ENCODE data around the gene BANK1. TPM values are rescaled to one million over a fixed set of nuclear protein-coding genes. Genes with fewer than 3 reads are reported as not detected.

BANK1 gene
- total and polyA plus RNA-seq, 2 donors from 2014 or later = 1.8 to 7.4 TPM

- H3K4me1 ChIP-seq (ENCODE audit: control insufficient read depth in 2 of 3, insufficient read depth in 2 of 3, low read depth in 1 of 3, low read length in 3 of 3) = no peaks in the 10 kb centered on the region
- DNase-seq (no peak), FAIRE-seq (no peak)
- no peak overlapping the region for H3K4me3 ChIP-seq (ENCODE audit: low read length in 3 of 3)
- no peak for TF ChIP-seq CTCF (IDR thresholded peaks at IDR 0.05; ENCODE audit: borderline replicate concordance, extremely low read depth, insufficient read depth)
- no peak overlapping the region for H3K9ac ChIP-seq (ENCODE audit: low read length in 3 of 3)
- intact Hi-C loops (cut with DNase I) = no loop called here
- H3K9me3 ChIP-seq (ENCODE audit: control insufficient read depth in 2 of 3, insufficient read depth in 1 of 3, low read length in 3 of 3) = no peaks in the 10 kb centered on the region
- no peak overlapping the region for H3K27ac ChIP-seq (ENCODE audit: low read depth in 2 of 2, low read length in 2 of 2)
- no peaks in the 10 kb centered on the region for H3K36me3 ChIP-seq (ENCODE audit: control insufficient read depth in 2 of 3, insufficient read depth in 3 of 3, low read length in 3 of 3)
- H3K27me3 ChIP-seq (ENCODE audit: control insufficient read depth, insufficient read depth, low read length) = no peaks in the 10 kb centered on the region
Observed at GRCh38 chr4:102042871-102043802, 252.6 kb downstream of the BANK1 start.

- DNase-seq (no peak), FAIRE-seq (no peak)
- H3K4me1 ChIP-seq (ENCODE audit: control insufficient read depth in 2 of 3, insufficient read depth in 2 of 3, low read depth in 1 of 3, low read length in 3 of 3) = no peaks in the 10 kb centered on the region
- H3K9me3 ChIP-seq (ENCODE audit: control insufficient read depth in 2 of 3, insufficient read depth in 1 of 3, low read length in 3 of 3) = no peaks in the 10 kb centered on the region
- no peak overlapping the region for H3K9ac ChIP-seq (ENCODE audit: low read length in 3 of 3)
- no peak for TF ChIP-seq CTCF (IDR thresholded peaks at IDR 0.05; ENCODE audit: borderline replicate concordance, extremely low read depth, insufficient read depth)
- H3K4me3 ChIP-seq (ENCODE audit: low read length in 3 of 3) = no peak overlapping the region
- no peaks in the 10 kb centered on the region for H3K27me3 ChIP-seq (ENCODE audit: control insufficient read depth, insufficient read depth, low read length)
- intact Hi-C loops (cut with DNase I) = no loop called here
- H3K27ac ChIP-seq (ENCODE audit: low read depth in 2 of 2, low read length in 2 of 2) = no peak overlapping the region
- H3K36me3 ChIP-seq (ENCODE audit: control insufficient read depth in 2 of 3, insufficient read depth in 3 of 3, low read length in 3 of 3) = no peaks in the 10 kb centered on the region
Observed at GRCh38 chr4:102047616-102048015, 257.1 kb downstream of the BANK1 start.

- Histone ChIP-seq H3K9me3 (ENCODE audit: control insufficient read depth in 2 of 3, insufficient read depth in 1 of 3, low read length in 3 of 3) (no peaks in the 10 kb centered on the region), H3K36me3 (ENCODE audit: control insufficient read depth in 2 of 3, insufficient read depth in 3 of 3, low read length in 3 of 3) (no peaks in the 10 kb centered on the region), H3K4me3 (ENCODE audit: low read length in 3 of 3) (no peak overlapping the region), H3K27me3 (ENCODE audit: control insufficient read depth, insufficient read depth, low read length) (no peaks in the 10 kb centered on the region), H3K4me1 (ENCODE audit: control insufficient read depth in 2 of 3, insufficient read depth in 2 of 3, low read depth in 1 of 3, low read length in 3 of 3) (no peaks in the 10 kb centered on the region), H3K27ac (ENCODE audit: low read depth in 2 of 2, low read length in 2 of 2) (no peak overlapping the region), H3K9ac (ENCODE audit: low read length in 3 of 3) (no peak overlapping the region)
- no peak for TF ChIP-seq CTCF (IDR thresholded peaks at IDR 0.05; ENCODE audit: borderline replicate concordance, extremely low read depth, insufficient read depth)
- no peak for FAIRE-seq
- intact Hi-C loops (cut with DNase I) = no loop called here
- DNase-seq = no peak
Observed at GRCh38 chr4:102055805-102056204, 265.3 kb downstream of the BANK1 start.
